GM13977 (cell line): ENCODE results near the gene CFAP97D1.

Experiments
- DNase-seq: peaks from one replicate; pipeline ENCODE4 v3.0.0; 2012; ENCODE audit warnings: low spot score
- CTCF ChIP-seq: IDR thresholded peaks from 2 replicates; pipeline ENCODE4 v1.5.1; 2012; ENCODE audit warnings: mild to moderate bottlenecking, control low read depth; ENCODE audit not compliant: insufficient read depth; ENCODE audit errors: extremely low read depth, missing control alignments
- in situ Hi-C: fragments of 300-500 bp; cut with MboI; formaldehyde crosslinking; loops from one replicate; pipeline ENCODE4 v1.12.0; 2022; ENCODE audit warnings: low sequenced_read_pairs, low pct_unique_long_range_greater_than_20kb, mixed read lengths, inconsistent platforms; ENCODE audit not compliant: unreplicated experiment

CFAP97D1 gene

DNA sequence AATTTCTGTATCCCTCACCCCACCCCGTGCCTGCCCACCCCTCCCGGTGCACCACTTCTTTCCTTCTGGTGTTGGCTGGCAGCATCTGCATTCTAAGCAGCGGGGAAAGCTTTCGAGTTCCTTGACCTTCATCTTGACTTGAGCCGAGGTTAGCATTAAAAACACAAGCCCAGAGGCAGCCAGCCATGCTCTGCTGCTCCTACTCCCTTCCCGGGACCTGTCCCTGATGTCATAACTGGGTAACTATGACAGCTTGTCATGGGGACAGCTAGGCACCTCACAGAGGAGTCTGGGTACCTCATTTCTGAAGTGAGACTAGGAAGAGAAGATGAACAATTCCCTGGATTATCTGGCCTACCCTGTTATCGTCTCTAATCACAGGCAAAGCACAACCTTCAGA, at the start of gene CFAP97D1:
Gene CFAP97D1, plus strand, starts transcription at position 301 of the 400 bp plus-strand sequence. Its CDS starts 28 bp downstream, at position 329.
- no peak for DNase-seq
- in situ Hi-C loops: no loop called here
- TF ChIP-seq CTCF: no peak

DNA sequence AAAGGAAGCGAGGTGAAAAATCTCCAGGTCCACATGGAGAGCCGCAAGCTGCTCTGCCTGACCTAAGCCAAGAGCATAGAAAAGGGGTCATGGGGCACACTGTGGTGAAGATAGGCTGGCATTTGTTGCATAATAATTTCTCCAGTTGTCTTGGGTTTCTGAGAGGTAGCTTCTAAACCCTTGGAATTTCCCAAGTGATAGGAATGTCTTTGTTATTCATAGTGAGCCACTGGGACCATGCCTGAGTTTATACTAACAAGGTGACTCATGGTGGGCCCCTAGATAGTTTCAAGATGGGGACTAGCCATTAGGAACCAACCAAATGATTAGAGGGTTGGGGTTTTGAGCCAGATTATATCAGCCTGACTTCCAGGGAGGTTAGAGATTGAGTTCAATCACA, 47.3 kb upstream of the CFAP97D1 start:
- DNase-seq: no peak
- in situ Hi-C loops: no loop called here

GRCh38 chr17:43733956-43734355, 46.3 kb upstream of the CFAP97D1 start:
- no peak for TF ChIP-seq CTCF
- no peak for DNase-seq
- in situ Hi-C loops: no loop called here

More for the DNA sequence above, 47.3 kb upstream of the CFAP97D1 start:
- TF ChIP-seq CTCF: no peak

- DNase-seq: no peak
- in situ Hi-C loops: no loop called here
- no peak for TF ChIP-seq CTCF
Observed at GRCh38 chr17:43734376-43734775, 45.9 kb upstream of the CFAP97D1 start.

GRCh38 chr17:43736389-43736788, 43.8 kb upstream of the CFAP97D1 start:
- in situ Hi-C loops: no loop called here
- DNase-seq: no peak

GRCh38 chr17:43737722-43738121, 42.5 kb upstream of the CFAP97D1 start:
- DNase-seq: no peak
- in situ Hi-C loops: no loop called here
- TF ChIP-seq CTCF: no peak

More at GRCh38 chr17:43736389-43736788, 43.8 kb upstream of the CFAP97D1 start:
- TF ChIP-seq CTCF: no peak

- no peak for TF ChIP-seq CTCF
- DNase-seq: no peak
- in situ Hi-C loops: no loop called here
Observed at GRCh38 chr17:43740541-43740940, 39.7 kb upstream of the CFAP97D1 start.
